CD14-positive monocyte (primary cell): ENCODE measurements around the gene C1QC. TPM values are rescaled to one million over a fixed set of nuclear protein-coding genes. Genes with fewer than 3 reads are reported as not detected.

Experiments used
- DNase-seq, 3 donors: peaks; one replicate each; pipeline ENCODE4 v3.0.0-alpha.2; 2011 to 2022
- H2AFZ ChIP-seq: 2 replicates; pipeline ENCODE4 v1.6.0; 2012; ENCODE audit warnings: mild to moderate bottlenecking, low read depth, low read length, inconsistent platforms; ENCODE audit not compliant: insufficient read depth, poor library complexity, severe bottlenecking
- H3K27ac ChIP-seq, 2 donors: 1 replicate in 1 of 2; 2 replicates in 1 of 2; pipeline ENCODE4 v1.5.1; 2012 to 2013; ENCODE audit warnings: low read length in 2 of 2, control low read depth in 1 of 2, inconsistent platforms in 1 of 2, low read depth in 1 of 2, mild to moderate bottlenecking in 1 of 2
- H3K27me3 ChIP-seq, 2 donors: one replicate each; pipeline versions ENCODE4 v1.6.0 to v1.6.1; 2011 to 2013; ENCODE audit warnings: low read length in 2 of 2; ENCODE audit not compliant: control insufficient read depth in 2 of 2, insufficient read depth in 2 of 2
- H3K36me3 ChIP-seq, 2 donors: replicated peaks in 1 of 2; 1 replicate in 1 of 2; 2 replicates in 1 of 2; pipeline versions ENCODE4 v1.5.1 to v1.6.1; 2012 to 2013; ENCODE audit warnings: low read length in 2 of 2, control low read depth in 1 of 2, inconsistent platforms in 1 of 2, mild to moderate bottlenecking in 1 of 2; ENCODE audit not compliant: insufficient read depth in 2 of 2, control insufficient read depth in 1 of 2
- H3K4me1 ChIP-seq, 2 donors: 1 replicate in 1 of 2; 2 replicates in 1 of 2; pipeline versions ENCODE4 v1.5.1 to v1.6.1; 2012 to 2013; ENCODE audit warnings: low read length in 2 of 2, control low read depth in 1 of 2, inconsistent platforms in 1 of 2, mild to moderate bottlenecking in 1 of 2, moderate library complexity in 1 of 2; ENCODE audit not compliant: insufficient read depth in 2 of 2, control insufficient read depth in 1 of 2
- H3K4me2 ChIP-seq: replicated peaks from 2 replicates; pipeline ENCODE3; 2012; ENCODE audit warnings: low read length, moderate library complexity, mild to moderate bottlenecking; ENCODE audit not compliant: poor library complexity, severe bottlenecking; ENCODE audit errors: extremely low read depth
- H3K4me3 ChIP-seq, 3 experiments: fragments of 200-600 bp in 1 of 3; sonication (generic) in 1 of 3; replicated peaks in 1 of 3; 1 replicate in 2 of 3; 2 replicates in 1 of 3; pipeline ENCODE4 v1.5.1; 2011 to 2013; ENCODE audit warnings: low read length in 3 of 3, mild to moderate bottlenecking in 3 of 3, control low read depth in 2 of 3, low read depth in 2 of 3, inconsistent platforms in 1 of 3, moderate library complexity in 1 of 3
- H3K79me2 ChIP-seq: 2 replicates; pipeline ENCODE4 v1.6.0; 2012; ENCODE audit warnings: mild to moderate bottlenecking, control low read depth, inconsistent platforms, low read length, moderate library complexity; ENCODE audit not compliant: insufficient read depth
- H3K9ac ChIP-seq: 2 replicates; pipeline ENCODE4 v1.6.0; 2017; ENCODE audit warnings: low read length, mild to moderate bottlenecking; ENCODE audit not compliant: insufficient read depth, poor library complexity, severe bottlenecking
- H3K9me3 ChIP-seq, 2 donors: replicated peaks in 1 of 2; 1 replicate in 1 of 2; 2 replicates in 1 of 2; pipeline versions ENCODE4 v1.5.1 to v1.6.1; 2012 to 2013; ENCODE audit warnings: low read length in 2 of 2, control low read depth in 1 of 2; ENCODE audit not compliant: control insufficient read depth in 1 of 2, insufficient read depth in 1 of 2
- H4K20me1 ChIP-seq: 2 replicates; pipeline ENCODE4 v1.6.0; 2012; ENCODE audit warnings: mild to moderate bottlenecking, low read length, control low read depth, moderate library complexity; ENCODE audit not compliant: insufficient read depth
- H3K27ac Mint-ChIP-seq, 7 donors: one replicate each; pipeline ENCODE4 v1.8.0; 2020; ENCODE audit warnings: mild to moderate bottlenecking in 7 of 7, mixed read lengths in 7 of 7, moderate library complexity in 6 of 7, inconsistent platforms in 2 of 7
- H3K27me3 Mint-ChIP-seq, 3 donors: one replicate each; pipeline ENCODE4 v1.8.0; 2021 to 2022; ENCODE audit warnings: low read depth in 3 of 3, mild to moderate bottlenecking in 3 of 3, mixed read lengths in 3 of 3, moderate library complexity in 3 of 3, inconsistent platforms in 1 of 3
- H3K36me3 Mint-ChIP-seq, 2 donors: one replicate each; pipeline ENCODE4 v1.8.0; 2020; ENCODE audit warnings: mixed read lengths in 2 of 2, inconsistent platforms in 1 of 2, mild to moderate bottlenecking in 1 of 2
- H3K4me1 Mint-ChIP-seq: one replicate; pipeline ENCODE4 v1.8.0; 2020; ENCODE audit warnings: mild to moderate bottlenecking, mixed read lengths
- H3K4me3 Mint-ChIP-seq, 2 donors: one replicate each; pipeline ENCODE4 v1.8.0; 2020; ENCODE audit warnings: mild to moderate bottlenecking in 2 of 2, mixed read lengths in 2 of 2, moderate library complexity in 1 of 2
- H3K9me3 Mint-ChIP-seq, 7 donors: one replicate each; pipeline ENCODE4 v1.8.0; 2020 to 2022; ENCODE audit warnings: mixed read lengths in 7 of 7, mild to moderate bottlenecking in 6 of 7, moderate library complexity in 6 of 7, inconsistent platforms in 2 of 7
- WGBS: methylation state at CpG from one replicate; pipeline ENCODE4 v1.1.5; 2013; ENCODE audit warnings: missing lambda C conversion rate; ENCODE audit not compliant: insufficient coverage; 5-methylcytosine and 5-hydroxymethylcytosine counted together
- intact Hi-C, 2 donors: fragments of 100-400 bp; cut with micrococcal nuclease; formaldehyde crosslinking; loops; one replicate each; pipeline versions ENCODE4 v1.15.0 to v1.15.1; 2023
- polyA plus RNA-seq, 3 donors: library from polyadenylated mRNA; depleted of rRNA in 1 of 3; unstranded in 2 of 3; stranded (reverse) in 1 of 3; fragments of 300-500 nt in 2 of 3; fragments of >200 nt in 1 of 3; fragmentation: Illumina TruSeq in 2 of 3; gene quantifications; 1 replicate in 2 of 3; 2 replicates in 1 of 3; pipeline ENCODE4 v1.2.3, GENCODE V29; 2012 to 2021
- TF ChIP-seq, protein P1 (sequence below): fragments of 200-600 bp; IDR thresholded peaks from one replicate; pipeline ENCODE4 v1.8.0; 2022; ENCODE audit warnings: antibody characterized with exemption, mild to moderate bottlenecking

Gene C1QC
- polyA plus RNA-seq, 3 donors, result 0.74 to 3.6 (median 0.85) TPM

DNA sequence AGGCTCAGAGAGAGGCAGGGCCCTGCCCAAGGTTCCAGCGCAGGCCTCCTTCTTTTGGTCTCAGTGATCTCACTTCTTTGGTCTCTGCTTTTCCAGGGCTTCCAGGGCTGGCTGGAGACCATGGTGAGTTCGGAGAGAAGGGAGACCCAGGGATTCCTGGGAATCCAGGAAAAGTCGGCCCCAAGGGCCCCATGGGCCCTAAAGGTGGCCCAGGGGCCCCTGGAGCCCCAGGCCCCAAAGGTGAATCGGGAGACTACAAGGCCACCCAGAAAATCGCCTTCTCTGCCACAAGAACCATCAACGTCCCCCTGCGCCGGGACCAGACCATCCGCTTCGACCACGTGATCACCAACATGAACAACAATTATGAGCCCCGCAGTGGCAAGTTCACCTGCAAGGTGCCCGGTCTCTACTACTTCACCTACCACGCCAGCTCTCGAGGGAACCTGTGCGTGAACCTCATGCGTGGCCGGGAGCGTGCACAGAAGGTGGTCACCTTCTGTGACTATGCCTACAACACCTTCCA lies 17.3 kb downstream of the C1QC start:
- H3K36me3 Mint-ChIP-seq, result no peaks in the 10 kb centered on the region
- no peak for DNase-seq
- 93% methylated on average over 12 of the region's 19 CpGs for WGBS
- intact Hi-C loops, result no loop called here
- H3K27ac Mint-ChIP-seq, result no peak overlapping the region
- Histone ChIP-seq H3K79me2 (no peaks in the 10 kb centered on the region), H3K4me1 (no peaks in the 10 kb centered on the region), H3K9me3 (no peaks in the 10 kb centered on the region), H2AFZ (no peak overlapping the region), H3K9ac (no peak overlapping the region), H3K27ac (no peak overlapping the region), H3K36me3 (no peaks in the 10 kb centered on the region), H3K27me3 (no peaks in the 10 kb centered on the region), H4K20me1 (no peaks in the 10 kb centered on the region), H3K4me3 (no peak overlapping the region), H3K4me2 (no peak overlapping the region)
- TF ChIP-seq, protein P1, sequence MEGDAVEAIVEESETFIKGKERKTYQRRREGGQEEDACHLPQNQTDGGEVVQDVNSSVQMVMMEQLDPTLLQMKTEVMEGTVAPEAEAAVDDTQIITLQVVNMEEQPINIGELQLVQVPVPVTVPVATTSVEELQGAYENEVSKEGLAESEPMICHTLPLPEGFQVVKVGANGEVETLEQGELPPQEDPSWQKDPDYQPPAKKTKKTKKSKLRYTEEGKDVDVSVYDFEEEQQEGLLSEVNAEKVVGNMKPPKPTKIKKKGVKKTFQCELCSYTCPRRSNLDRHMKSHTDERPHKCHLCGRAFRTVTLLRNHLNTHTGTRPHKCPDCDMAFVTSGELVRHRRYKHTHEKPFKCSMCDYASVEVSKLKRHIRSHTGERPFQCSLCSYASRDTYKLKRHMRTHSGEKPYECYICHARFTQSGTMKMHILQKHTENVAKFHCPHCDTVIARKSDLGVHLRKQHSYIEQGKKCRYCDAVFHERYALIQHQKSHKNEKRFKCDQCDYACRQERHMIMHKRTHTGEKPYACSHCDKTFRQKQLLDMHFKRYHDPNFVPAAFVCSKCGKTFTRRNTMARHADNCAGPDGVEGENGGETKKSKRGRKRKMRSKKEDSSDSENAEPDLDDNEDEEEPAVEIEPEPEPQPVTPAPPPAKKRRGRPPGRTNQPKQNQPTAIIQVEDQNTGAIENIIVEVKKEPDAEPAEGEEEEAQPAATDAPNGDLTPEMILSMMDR, result no peak
- peaks cover 8 to 14% (median 12%) of the 10 kb centered on the region in 3 donors for H3K27me3 Mint-ChIP-seq
- H3K4me3 Mint-ChIP-seq, result no peak overlapping the region
- H3K9me3 Mint-ChIP-seq, result peaks cover 0 to 2% (median 0%) of the 10 kb centered on the region in 7 donors
- H3K4me1 Mint-ChIP-seq, result no peaks in the 10 kb centered on the region

DNA sequence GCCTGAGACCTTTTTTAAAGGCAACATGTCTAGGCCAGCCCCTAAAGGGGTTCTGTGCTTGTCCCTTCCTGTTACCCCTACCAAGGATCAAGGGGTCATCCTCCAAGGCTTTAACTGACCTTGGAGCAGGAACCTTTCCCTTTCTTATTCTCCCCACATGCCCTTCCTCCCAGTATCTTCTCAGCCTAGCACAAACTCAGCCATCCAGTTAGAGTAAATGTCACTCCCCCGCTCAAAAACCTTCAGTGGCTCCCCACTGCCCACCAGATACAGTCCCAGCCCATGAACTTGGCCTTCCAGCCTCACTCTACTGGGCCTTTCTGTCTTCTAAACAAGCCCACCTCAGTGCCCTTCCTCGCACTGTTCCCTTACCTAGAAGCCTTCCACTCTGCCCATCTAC lies 18.4 kb downstream of the C1QC start:
- H3K36me3 ChIP-seq, result no peaks in the 10 kb centered on the region
- Mint-ChIP-seq H3K4me3 (no peak overlapping the region), H3K27me3 (peaks cover 7 to 12% (median 7%) of the 10 kb centered on the region in 3 donors), H3K4me1 (no peaks in the 10 kb centered on the region), H3K36me3 (no peaks in the 10 kb centered on the region), H3K27ac (no peak overlapping the region), H3K9me3 (peaks cover 0 to 2% (median 0%) of the 10 kb centered on the region in 7 donors)
- DNase-seq, result no peak
- no peaks in the 10 kb centered on the region for H3K4me1 ChIP-seq
- TF ChIP-seq, protein P1, result no peak
- no peaks in the 10 kb centered on the region for H3K9me3 ChIP-seq
- no peaks in the 10 kb centered on the region for H3K27me3 ChIP-seq
- H3K27ac ChIP-seq, result no peak overlapping the region
- H3K4me2 ChIP-seq, result no peak overlapping the region
- no peak overlapping the region for H3K4me3 ChIP-seq
- H3K9ac ChIP-seq, result no peak overlapping the region
- no peaks in the 10 kb centered on the region for H4K20me1 ChIP-seq
- no peaks in the 10 kb centered on the region for H3K79me2 ChIP-seq
- WGBS, result 96% methylated on average over 2 of the region's 2 CpGs
- H2AFZ ChIP-seq, result no peak overlapping the region
- intact Hi-C loops, result no loop called here
